ENCODE data around the gene ZFP3.
"Not testable (repeated sequence)": the region's sequence is repeated elsewhere in the genome, so short reads cannot be mapped to it uniquely, and the experiment has no call there.

ZFP3 gene

GRCh38 chr17:5111402-5112204 is 33.3 kb downstream of the ZFP3 start, which contains the start of gene ZNF232:
Gene ZNF232, minus strand, starts transcription at chr17:5111878. Its CDS starts 56 bp downstream, at chr17:5111822.
- DNase-seq (ENCODE audit: low read depth) = peak; percentile 75

GRCh38 chr17:5115673-5116651 is 37.7 kb downstream of the ZFP3 start, which contains the start of gene USP6:
Gene USP6, plus strand, starts transcription at chr17:5116032. Its CDS starts 14,336 bp downstream, at chr17:5130368.
- no peak for TF ChIP-seq CTCF (conservative IDR thresholded peaks at IDR 0.05; ENCODE audit: low read depth, low read length)
- peak within 1 kb of the TSS; percentile 18 for H3K4me3 ChIP-seq (ENCODE audit: low read length)

More at GRCh38 chr17:5111402-5112204, 33.3 kb downstream of the ZFP3 start, which contains the start of gene ZNF232:
- TF ChIP-seq CTCF (conservative IDR thresholded peaks at IDR 0.05; ENCODE audit: low read depth, low read length) = no peak
- peak within 1 kb of the TSS; percentile 66 for H3K4me3 ChIP-seq (ENCODE audit: low read length)

GRCh38 chr17:5118219-5118618 is 40.0 kb downstream of the ZFP3 start:
- no peak overlapping the region for H3K4me3 ChIP-seq (ENCODE audit: low read length)
- no peak for TF ChIP-seq CTCF (conservative IDR thresholded peaks at IDR 0.05; ENCODE audit: low read depth, low read length)
- no peak for DNase-seq (ENCODE audit: low read depth)

More at GRCh38 chr17:5115673-5116651, 37.7 kb downstream of the ZFP3 start, which contains the start of gene USP6:
- DNase-seq (ENCODE audit: low read depth) = no peak

- no peak for TF ChIP-seq CTCF (conservative IDR thresholded peaks at IDR 0.05; ENCODE audit: low read depth, low read length)
- DNase-seq (ENCODE audit: low read depth) = no peak
- H3K4me3 ChIP-seq (ENCODE audit: low read length) = no peak overlapping the region
Observed at GRCh38 chr17:5120036-5120435, 41.8 kb downstream of the ZFP3 start.

GRCh38 chr17:5120436-5121185 is 42.3 kb downstream of the ZFP3 start:
- DNase-seq (ENCODE audit: low read depth) = not testable (repeated sequence)

GRCh38 chr17:5121186-5121841 is 43.0 kb downstream of the ZFP3 start:
- no peak overlapping the region for H3K4me3 ChIP-seq (ENCODE audit: low read length)
- TF ChIP-seq CTCF (conservative IDR thresholded peaks at IDR 0.05; ENCODE audit: low read depth, low read length) = no peak
- no peak for DNase-seq (ENCODE audit: low read depth)

More at GRCh38 chr17:5120436-5121185, 42.3 kb downstream of the ZFP3 start:
- H3K4me3 ChIP-seq (ENCODE audit: low read length) = not testable (repeated sequence)

GRCh38 chr17:5122056-5122455 is 43.8 kb downstream of the ZFP3 start:
- not testable (repeated sequence) for H3K4me3 ChIP-seq (ENCODE audit: low read length); DNase-seq (ENCODE audit: low read depth)
